ENCODE data around the gene CENPM. TPM values are rescaled to one million over a fixed set of nuclear protein-coding genes. Genes with fewer than 3 reads are reported as not detected.

Gene CENPM
- total RNA-seq, 1 donor from 2014 or later = 82.0 TPM

DNA sequence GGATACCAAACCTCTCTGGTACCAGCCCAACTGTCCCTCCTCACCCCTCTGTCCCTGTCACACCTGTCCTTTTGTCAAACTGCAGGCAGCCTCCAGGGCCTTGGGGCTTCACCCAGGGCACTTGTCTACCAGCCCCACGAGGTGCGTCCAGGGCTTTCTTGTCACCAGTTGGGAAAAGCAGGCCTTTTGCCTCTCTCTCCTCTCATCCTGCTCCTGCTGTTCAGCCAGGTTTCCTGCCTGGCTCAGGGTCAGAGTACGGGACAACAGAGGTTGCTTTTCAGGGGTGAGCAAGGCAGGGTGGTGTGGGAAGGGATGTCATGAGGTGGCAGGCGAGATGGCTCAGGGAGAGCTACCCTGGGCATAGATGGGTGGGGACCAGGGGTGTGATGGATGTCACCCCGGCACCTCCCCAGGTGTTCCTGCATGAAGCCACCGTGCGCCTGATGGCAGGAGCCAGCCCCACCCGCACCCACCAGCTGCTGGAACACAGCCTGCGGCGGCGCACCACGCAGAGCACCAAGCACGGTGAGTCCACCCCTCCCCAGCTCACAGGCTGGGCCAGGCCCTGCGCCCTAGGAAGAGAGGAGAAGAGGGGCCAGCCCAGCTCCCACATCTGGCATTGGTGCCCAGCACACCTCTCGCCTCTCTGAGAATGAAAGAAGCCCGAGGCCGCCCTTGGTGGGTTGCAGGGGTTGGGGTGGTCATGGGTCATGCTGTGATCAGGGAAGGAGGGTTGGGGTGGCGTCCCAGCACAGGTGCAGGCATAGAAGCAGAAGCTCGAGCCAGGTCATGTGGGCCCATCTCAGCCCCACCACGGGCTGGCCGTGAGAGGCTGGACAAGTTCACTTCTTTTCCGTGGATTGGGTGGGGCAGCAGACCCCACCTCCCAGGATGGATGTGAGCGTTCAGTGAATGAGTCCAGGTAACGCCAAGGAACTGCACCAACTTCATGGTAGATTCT is 42.2 kb downstream of the CENPM start:
- intact Hi-C loops (cut with micrococcal nuclease) = no loop called here
- H3K9me3 Mint-ChIP-seq = no peaks in the 10 kb centered on the region
- DNase-seq (ENCODE audit: low spot score) = no peak
- H3K27me3 Mint-ChIP-seq (ENCODE audit: insufficient read depth) = peaks cover 9% of the 10 kb centered on the region
- no peak overlapping the region for H3K27ac Mint-ChIP-seq
- H3K4me3 Mint-ChIP-seq = no peak overlapping the region
- peaks cover 37% of the 10 kb centered on the region for H3K36me3 Mint-ChIP-seq (ENCODE audit: low read depth)
- peaks cover 26% of the 10 kb centered on the region for H3K4me1 Mint-ChIP-seq (ENCODE audit: low read depth)

DNA sequence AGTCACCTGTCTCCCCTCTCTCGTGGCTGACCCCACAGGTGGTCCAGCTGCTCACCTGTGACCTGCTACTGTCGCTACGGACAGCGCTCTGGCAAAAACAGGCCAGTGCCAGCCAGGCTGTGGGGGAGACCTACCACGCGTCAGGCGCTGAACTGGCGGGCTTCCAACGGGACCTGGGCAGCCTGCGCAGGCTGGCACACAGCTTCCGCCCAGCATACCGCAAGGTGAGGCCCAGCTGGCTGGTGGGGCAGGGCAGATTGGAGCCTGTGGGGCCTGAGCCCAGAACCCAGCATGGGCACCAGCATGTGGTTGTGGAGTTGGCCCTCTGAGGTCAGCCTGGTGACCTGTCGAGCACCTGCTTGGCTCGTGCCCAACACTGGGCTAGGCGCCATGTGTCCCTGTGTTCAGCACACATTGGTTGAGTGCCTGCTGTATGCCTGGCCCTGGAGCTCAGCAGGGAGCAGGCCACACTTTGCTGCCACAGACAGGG is 44.0 kb downstream of the CENPM start:
- intact Hi-C loops (cut with micrococcal nuclease) = no loop called here
- peaks cover 41% of the 10 kb centered on the region for H3K36me3 Mint-ChIP-seq (ENCODE audit: low read depth)
- DNase-seq (ENCODE audit: low spot score) = no peak
- H3K9me3 Mint-ChIP-seq = no peaks in the 10 kb centered on the region
- H3K4me1 Mint-ChIP-seq (ENCODE audit: low read depth) = peaks cover 11% of the 10 kb centered on the region
- no peaks in the 10 kb centered on the region for H3K27me3 Mint-ChIP-seq (ENCODE audit: insufficient read depth)
- no peak overlapping the region for H3K4me3 Mint-ChIP-seq
- no peak overlapping the region for H3K27ac Mint-ChIP-seq

DNA sequence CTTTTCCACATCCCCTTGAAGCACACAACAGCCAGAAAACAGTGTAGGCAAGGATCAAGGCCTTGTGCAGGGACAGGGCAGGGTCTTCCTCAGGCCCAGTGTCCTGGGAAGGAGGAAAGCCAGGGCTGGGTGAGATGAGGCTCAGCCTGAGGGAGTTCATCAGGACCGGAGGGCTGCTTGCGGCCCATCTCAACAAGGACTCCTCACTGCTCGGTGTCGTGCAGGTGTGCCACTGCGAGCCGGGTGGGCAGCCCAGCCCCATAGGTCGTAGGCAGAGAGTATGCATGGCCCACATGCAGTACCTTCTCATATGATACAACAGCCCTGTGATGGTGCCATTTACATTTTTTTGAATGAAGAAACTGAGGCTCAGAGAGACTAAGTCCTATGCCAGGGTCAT is 44.9 kb downstream of the CENPM start:
- Mint-ChIP-seq H3K27me3 (ENCODE audit: insufficient read depth) (no peaks in the 10 kb centered on the region), H3K9me3 (no peaks in the 10 kb centered on the region), H3K27ac (no peak overlapping the region), H3K4me1 (ENCODE audit: low read depth) (peaks cover 7% of the 10 kb centered on the region), H3K36me3 (ENCODE audit: low read depth) (peaks cover 47% of the 10 kb centered on the region), H3K4me3 (no peak overlapping the region)
- no peak for DNase-seq (ENCODE audit: low spot score)
- intact Hi-C loops (cut with micrococcal nuclease) = no loop called here

DNA sequence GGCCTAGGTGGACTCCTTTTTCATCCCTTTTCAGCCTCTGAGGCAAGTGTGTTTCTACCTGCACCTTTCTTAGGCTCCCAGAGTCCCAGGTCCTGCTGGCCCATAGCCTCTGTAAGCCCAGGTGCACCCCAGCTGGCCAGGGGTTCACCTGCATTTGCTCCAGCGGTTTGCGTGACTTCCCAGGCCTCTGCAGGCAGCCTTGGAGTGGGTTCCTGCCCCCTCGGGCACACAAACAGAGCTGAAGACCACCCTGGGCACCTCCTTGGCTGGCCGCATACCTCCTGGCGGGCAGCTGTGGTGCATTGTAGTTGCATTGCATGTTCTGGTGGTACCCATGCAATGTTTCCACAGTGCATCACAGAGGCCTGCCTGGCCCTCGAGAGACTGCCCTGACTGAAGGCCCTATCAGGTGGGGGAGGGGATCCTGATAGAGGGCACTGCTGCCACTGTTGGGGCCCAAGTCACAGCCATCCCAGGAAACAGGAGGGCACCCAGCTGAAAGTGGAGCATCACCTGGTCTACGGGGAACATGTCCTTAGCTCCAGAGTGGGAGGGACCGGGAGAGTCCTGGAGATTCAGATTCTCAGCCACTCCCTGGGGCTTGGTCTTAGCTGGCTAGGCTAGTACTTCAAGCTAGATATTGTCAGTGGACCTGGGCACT is 46.2 kb downstream of the CENPM start:
- Mint-ChIP-seq H3K36me3 (ENCODE audit: low read depth) (peaks cover 49% of the 10 kb centered on the region), H3K27me3 (ENCODE audit: insufficient read depth) (no peaks in the 10 kb centered on the region), H3K4me3 (no peak overlapping the region), H3K4me1 (ENCODE audit: low read depth) (peaks cover 13% of the 10 kb centered on the region), H3K27ac (no peak overlapping the region), H3K9me3 (no peaks in the 10 kb centered on the region)
- intact Hi-C loops (cut with micrococcal nuclease) = no loop called here
- no peak for DNase-seq (ENCODE audit: low spot score)

DNA sequence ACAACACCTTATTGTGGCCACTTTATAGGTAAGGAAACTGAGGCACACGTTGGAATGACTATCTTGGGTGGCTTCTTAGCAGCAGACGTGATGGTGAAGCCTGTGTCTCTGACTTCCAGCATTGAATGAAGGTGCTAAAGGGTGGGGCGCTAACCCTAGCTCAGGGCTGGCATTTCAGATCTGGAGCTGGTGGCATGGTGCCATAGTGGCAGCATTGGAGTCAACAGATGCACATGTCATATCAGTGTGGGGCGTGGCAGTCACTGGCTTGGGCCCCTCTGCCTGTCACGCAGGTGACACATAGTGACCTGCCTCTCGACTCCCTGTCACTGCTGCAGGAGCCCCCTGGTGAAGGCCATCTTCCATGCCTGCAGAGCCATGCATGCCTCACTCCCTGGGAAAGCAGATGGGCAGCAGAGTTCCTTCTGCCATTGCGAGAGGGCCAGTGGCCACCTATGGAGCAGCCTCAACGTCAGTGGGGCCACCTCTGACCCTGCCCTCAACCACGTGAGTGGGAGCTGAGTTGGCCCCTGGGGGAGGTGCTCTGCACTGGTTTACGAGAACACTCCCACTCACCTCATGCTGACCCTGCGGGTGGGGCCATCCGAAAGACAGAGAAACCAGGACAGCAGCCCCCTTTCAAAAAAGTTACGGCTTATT is 46.8 kb downstream of the CENPM start:
- Mint-ChIP-seq H3K9me3 (no peaks in the 10 kb centered on the region), H3K27ac (no peak overlapping the region), H3K4me1 (ENCODE audit: low read depth) (peaks cover 13% of the 10 kb centered on the region), H3K4me3 (no peak overlapping the region), H3K36me3 (ENCODE audit: low read depth) (peaks cover 44% of the 10 kb centered on the region), H3K27me3 (ENCODE audit: insufficient read depth) (no peaks in the 10 kb centered on the region)
- intact Hi-C loops (cut with micrococcal nuclease) = no loop called here
- no peak for DNase-seq (ENCODE audit: low spot score)

DNA sequence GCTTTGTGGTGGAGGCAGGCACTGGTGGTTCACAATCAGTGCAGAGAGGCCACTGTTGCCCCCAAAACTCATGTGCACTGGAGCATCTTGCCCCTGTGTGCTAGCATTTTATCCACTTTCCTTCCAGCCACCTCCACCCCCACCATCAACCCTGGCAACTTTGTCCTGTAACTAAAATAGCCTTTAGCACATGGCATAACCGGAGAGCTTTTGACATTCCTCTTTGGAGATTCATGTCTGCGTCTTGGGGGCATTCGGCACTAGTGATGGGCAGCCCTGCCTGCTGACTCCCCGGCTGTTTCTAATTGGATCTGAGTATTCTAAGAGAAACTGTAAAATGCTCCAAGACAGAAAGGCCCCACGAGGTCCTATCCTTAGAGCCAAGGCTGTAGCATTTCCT is 47.8 kb downstream of the CENPM start:
- H3K27me3 Mint-ChIP-seq (ENCODE audit: insufficient read depth) = no peaks in the 10 kb centered on the region
- H3K4me1 Mint-ChIP-seq (ENCODE audit: low read depth) = peaks cover 13% of the 10 kb centered on the region
- H3K9me3 Mint-ChIP-seq = no peaks in the 10 kb centered on the region
- intact Hi-C loops (cut with micrococcal nuclease) = no loop called here
- no peak overlapping the region for H3K27ac Mint-ChIP-seq
- H3K4me3 Mint-ChIP-seq = no peak overlapping the region
- H3K36me3 Mint-ChIP-seq (ENCODE audit: low read depth) = peaks cover 48% of the 10 kb centered on the region
- no peak for DNase-seq (ENCODE audit: low spot score)

DNA sequence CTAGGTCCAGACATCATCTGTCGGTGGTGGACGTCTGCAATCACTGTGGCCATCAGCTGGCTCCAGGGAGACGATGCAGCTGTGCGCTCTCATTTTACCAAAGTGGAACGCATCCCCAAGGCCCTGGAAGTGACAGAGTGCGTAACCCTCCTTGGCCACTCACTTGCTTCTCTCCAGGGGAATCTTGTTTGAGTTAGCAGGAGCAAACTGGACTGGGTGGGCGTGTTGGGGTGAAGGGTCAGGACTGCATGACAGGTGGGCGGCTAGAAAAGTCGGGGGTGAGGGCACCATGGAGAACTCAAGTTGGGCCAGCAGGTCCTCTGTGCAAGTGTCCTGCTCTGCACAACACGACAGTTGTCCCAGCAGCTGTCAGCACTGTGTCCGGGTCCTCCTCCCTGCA is 48.3 kb downstream of the CENPM start:
- Mint-ChIP-seq H3K4me3 (no peak overlapping the region), H3K27ac (no peak overlapping the region)

DNA sequence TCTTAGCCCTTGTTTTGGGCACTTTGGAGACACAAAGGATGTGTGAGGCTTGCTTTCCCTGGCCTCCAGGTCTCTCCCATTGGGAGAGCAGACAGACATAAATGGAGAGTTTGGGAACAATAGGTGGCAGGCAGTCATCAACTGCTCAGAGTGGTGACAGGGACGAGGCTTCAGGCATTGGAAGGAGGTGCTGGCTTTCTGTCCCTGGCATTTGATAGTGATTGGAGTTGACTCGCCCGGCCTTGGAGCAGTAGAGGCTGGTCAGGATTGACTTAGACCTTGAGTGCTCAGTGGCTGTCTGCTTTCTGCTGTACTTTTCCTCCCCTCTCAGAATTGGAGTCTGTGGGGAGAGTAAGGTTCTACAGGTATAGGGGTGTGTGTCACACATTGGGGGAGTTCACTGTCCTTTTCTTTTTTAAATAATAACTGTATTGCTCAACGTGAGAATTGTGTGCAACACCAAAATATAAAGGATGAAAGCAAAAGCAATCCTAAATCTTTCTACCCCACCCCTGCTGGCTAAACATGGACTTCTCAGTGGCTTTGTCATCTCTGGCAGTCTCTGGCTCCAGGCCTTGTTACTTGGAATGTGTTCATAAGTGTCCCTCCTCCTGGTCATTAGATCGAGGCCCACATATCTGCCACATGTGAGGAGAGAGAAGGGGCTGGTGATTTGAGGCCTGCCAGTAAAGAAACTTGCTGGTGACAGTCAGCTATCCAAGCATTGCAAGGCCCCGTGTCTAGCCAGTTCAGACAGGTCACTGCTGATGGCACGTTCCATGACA is 53.2 kb downstream of the CENPM start:
- Mint-ChIP-seq H3K27me3 (ENCODE audit: insufficient read depth) (no peaks in the 10 kb centered on the region), H3K9me3 (no peaks in the 10 kb centered on the region), H3K4me3 (no peak overlapping the region), H3K27ac (no peak overlapping the region), H3K4me1 (ENCODE audit: low read depth) (peaks cover 13% of the 10 kb centered on the region), H3K36me3 (ENCODE audit: low read depth) (peaks cover 45% of the 10 kb centered on the region)
- intact Hi-C loops (cut with micrococcal nuclease) = no loop called here
- no peak for DNase-seq (ENCODE audit: low spot score)

More for the DNA sequence above, 48.3 kb downstream of the CENPM start:
- intact Hi-C loops (cut with micrococcal nuclease) = no loop called here
- H3K9me3 Mint-ChIP-seq = no peaks in the 10 kb centered on the region
- H3K36me3 Mint-ChIP-seq (ENCODE audit: low read depth) = peaks cover 47% of the 10 kb centered on the region
- DNase-seq (ENCODE audit: low spot score) = no peak
- peaks cover 13% of the 10 kb centered on the region for H3K4me1 Mint-ChIP-seq (ENCODE audit: low read depth)
- H3K27me3 Mint-ChIP-seq (ENCODE audit: insufficient read depth) = no peaks in the 10 kb centered on the region

DNA sequence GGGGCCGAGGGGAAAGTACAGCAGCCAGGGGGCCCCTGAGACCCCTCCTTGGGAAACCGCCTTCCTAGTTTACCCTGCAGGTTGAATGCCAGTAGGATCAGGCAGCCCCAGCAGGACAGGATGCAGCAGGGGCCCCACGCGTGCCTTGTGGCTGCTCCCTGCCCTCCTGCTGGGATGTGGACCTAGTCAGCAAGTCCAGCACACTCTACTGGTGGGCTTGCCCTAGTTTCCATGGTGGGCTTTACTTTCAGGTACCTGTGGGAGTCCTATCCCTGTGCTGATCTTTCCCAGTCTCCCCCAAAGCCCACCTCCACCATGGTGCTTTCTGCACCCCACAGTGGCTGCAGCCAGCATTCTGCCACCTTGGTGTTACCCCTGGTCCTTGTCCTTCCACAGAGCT is 54.2 kb downstream of the CENPM start:
- intact Hi-C loops (cut with micrococcal nuclease) = no loop called here
- H3K9me3 Mint-ChIP-seq = no peaks in the 10 kb centered on the region
- H3K27ac Mint-ChIP-seq = no peak overlapping the region
- no peak overlapping the region for H3K4me3 Mint-ChIP-seq
- no peak for DNase-seq (ENCODE audit: low spot score)
- H3K4me1 Mint-ChIP-seq (ENCODE audit: low read depth) = peaks cover 13% of the 10 kb centered on the region
- H3K36me3 Mint-ChIP-seq (ENCODE audit: low read depth) = peaks cover 50% of the 10 kb centered on the region
- H3K27me3 Mint-ChIP-seq (ENCODE audit: insufficient read depth) = no peaks in the 10 kb centered on the region

DNA sequence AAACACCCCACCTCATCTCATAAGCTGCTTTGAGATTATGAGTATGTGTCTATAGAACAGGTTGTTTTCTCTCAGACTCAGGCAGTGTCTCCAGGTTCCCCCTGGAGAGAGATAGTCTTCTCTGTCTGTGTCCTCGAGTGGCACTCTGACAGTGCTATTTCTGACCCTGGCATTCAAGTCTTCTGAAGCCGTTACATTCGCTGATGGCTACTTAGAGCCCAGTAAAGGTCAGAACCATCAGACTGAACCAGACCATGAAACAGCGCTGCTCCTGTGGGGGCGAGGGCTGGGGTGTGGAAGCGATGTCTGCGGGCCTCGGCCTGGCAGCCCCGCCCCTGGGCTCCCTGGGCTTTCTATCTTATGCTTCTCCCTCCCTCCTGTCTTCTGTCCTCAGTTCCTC is 55.5 kb downstream of the CENPM start:
- DNase-seq (ENCODE audit: low spot score) = no peak
- peaks cover 1% of the 10 kb centered on the region for H3K4me1 Mint-ChIP-seq (ENCODE audit: low read depth)
- H3K4me3 Mint-ChIP-seq = no peak overlapping the region
- no peak overlapping the region for H3K27ac Mint-ChIP-seq
- intact Hi-C loops (cut with micrococcal nuclease) = no loop called here
- H3K36me3 Mint-ChIP-seq (ENCODE audit: low read depth) = peaks cover 52% of the 10 kb centered on the region
- H3K9me3 Mint-ChIP-seq = no peaks in the 10 kb centered on the region
- no peaks in the 10 kb centered on the region for H3K27me3 Mint-ChIP-seq (ENCODE audit: insufficient read depth)
